BLaER1 (cell line): ENCODE measurements around the gene SPINK2.

Source experiments
- H3K27ac ChIP-seq: shearing (Covaris generic); formaldehyde crosslinking; 2 replicates; pipeline ENCODE4 v1.8.1; 2022
- H3K27me3 ChIP-seq: shearing (Covaris generic); formaldehyde crosslinking; 2 replicates; pipeline ENCODE4 v1.8.1; 2022
- H3K36me3 ChIP-seq: shearing (Covaris generic); formaldehyde crosslinking; 2 replicates; pipeline ENCODE4 v1.8.1; 2022
- H3K4me1 ChIP-seq: shearing (Covaris generic); formaldehyde crosslinking; 2 replicates; pipeline ENCODE4 v1.8.1; 2022
- H3K4me2 ChIP-seq: shearing (Covaris generic); formaldehyde crosslinking; 2 replicates; pipeline ENCODE4 v1.8.1; 2022
- H3K4me3 ChIP-seq: shearing (Covaris generic); formaldehyde crosslinking; 2 replicates; pipeline ENCODE4 v1.8.1; 2022
- H3K9ac ChIP-seq: shearing (Covaris generic); formaldehyde crosslinking; 2 replicates; pipeline ENCODE4 v1.8.1; 2022
- H3K9me3 ChIP-seq: shearing (Covaris generic); formaldehyde crosslinking; 2 replicates; pipeline ENCODE4 v1.8.1; 2022
- H4K20me1 ChIP-seq: shearing (Covaris generic); formaldehyde crosslinking; 2 replicates; pipeline ENCODE4 v1.8.1; 2022
- Cebpa-rat ChIP-seq: shearing (Covaris generic); IDR thresholded peaks from 2 replicates; pipeline ENCODE4 v1.8.1; 2022

Gene SPINK2

GRCh38 chr4:56844802-56845580, 23.5 kb upstream of the SPINK2 start:
- no peak for TF ChIP-seq Cebpa-rat
- Histone ChIP-seq H3K4me1 (no peaks in the 10 kb centered on the region), H3K9me3 (no peaks in the 10 kb centered on the region), H3K9ac (no peak overlapping the region), H3K27ac (no peak overlapping the region), H3K27me3 (no peaks in the 10 kb centered on the region), H3K4me3 (no peak overlapping the region), H4K20me1 (no peaks in the 10 kb centered on the region), H3K36me3 (no peaks in the 10 kb centered on the region), H3K4me2 (no peak overlapping the region)

- H3K9me3 ChIP-seq: no peaks in the 10 kb centered on the region
- no peaks in the 10 kb centered on the region for H4K20me1 ChIP-seq
- no peak for TF ChIP-seq Cebpa-rat
- H3K9ac ChIP-seq: no peak overlapping the region
- H3K27me3 ChIP-seq: no peaks in the 10 kb centered on the region
- no peak overlapping the region for H3K4me3 ChIP-seq
- no peaks in the 10 kb centered on the region for H3K36me3 ChIP-seq
- H3K4me1 ChIP-seq: no peaks in the 10 kb centered on the region
- H3K27ac ChIP-seq: no peak overlapping the region
- H3K4me2 ChIP-seq: no peak overlapping the region
Observed at GRCh38 chr4:56843421-56843899, 22.0 kb upstream of the SPINK2 start.

GRCh38 chr4:56840559-56840958, 19.1 kb upstream of the SPINK2 start:
- no peaks in the 10 kb centered on the region for H3K36me3 ChIP-seq
- H3K9ac ChIP-seq: no peak overlapping the region
- H3K4me2 ChIP-seq: no peak overlapping the region
- TF ChIP-seq Cebpa-rat: no peak
- no peak overlapping the region for H3K4me3 ChIP-seq
- no peaks in the 10 kb centered on the region for H3K4me1 ChIP-seq
- no peaks in the 10 kb centered on the region for H3K27me3 ChIP-seq
- H3K27ac ChIP-seq: no peak overlapping the region
- no peaks in the 10 kb centered on the region for H3K9me3 ChIP-seq
- no peaks in the 10 kb centered on the region for H4K20me1 ChIP-seq

- peaks cover 12% of the 10 kb centered on the region; the same call in 1 of the 2 replicates for H3K9me3 ChIP-seq
- H3K27me3 ChIP-seq: no peaks in the 10 kb centered on the region
- H3K36me3 ChIP-seq: no peaks in the 10 kb centered on the region
- H3K4me3 ChIP-seq: no peak overlapping the region
- H3K4me1 ChIP-seq: 0 out of 2 replicates have a peak, but pooled peaks cover 7% of the 10 kb centered on the region
- H3K9ac ChIP-seq: no peak overlapping the region
- no peak for TF ChIP-seq Cebpa-rat
- H3K27ac ChIP-seq: no peak overlapping the region
- H3K4me2 ChIP-seq: no peak overlapping the region
- H4K20me1 ChIP-seq: no peaks in the 10 kb centered on the region
Observed at GRCh38 chr4:56828784-56829535, 7.5 kb upstream of the SPINK2 start.

- peaks cover 12% of the 10 kb centered on the region; the same call in 1 of the 2 replicates for H3K9me3 ChIP-seq
- no peak overlapping the region for H3K4me2 ChIP-seq
- H3K27me3 ChIP-seq: peaks cover 34% of the 10 kb centered on the region
- no peak overlapping the region for H3K9ac ChIP-seq
- no peak overlapping the region for H3K27ac ChIP-seq
- no peaks in the 10 kb centered on the region for H4K20me1 ChIP-seq
- no peak overlapping the region for H3K4me3 ChIP-seq
- TF ChIP-seq Cebpa-rat: no peak
- H3K4me1 ChIP-seq: peaks cover 11% of the 10 kb centered on the region; the same call in 1 of the 2 replicates
- no peaks in the 10 kb centered on the region for H3K36me3 ChIP-seq
Observed at GRCh38 chr4:56823933-56824600, 2.6 kb upstream of the SPINK2 start.

- TF ChIP-seq Cebpa-rat: no peak
- H3K9me3 ChIP-seq: no peaks in the 10 kb centered on the region
- no peak overlapping the region for H3K27ac ChIP-seq
- no peak overlapping the region for H3K9ac ChIP-seq
- H3K27me3 ChIP-seq: peaks cover 34% of the 10 kb centered on the region
- H4K20me1 ChIP-seq: no peaks in the 10 kb centered on the region
- H3K4me1 ChIP-seq: peaks cover 16% of the 10 kb centered on the region
- no peak overlapping the region for H3K4me2 ChIP-seq
- H3K4me3 ChIP-seq: no peak overlapping the region
- no peaks in the 10 kb centered on the region for H3K36me3 ChIP-seq
Observed at GRCh38 chr4:56818797-56819196, 2.7 kb downstream of the SPINK2 start.

- TF ChIP-seq Cebpa-rat: no peak
- Histone ChIP-seq H3K9me3 (no peaks in the 10 kb centered on the region), H4K20me1 (no peaks in the 10 kb centered on the region), H3K4me1 (peaks cover 16% of the 10 kb centered on the region), H3K9ac (no peak overlapping the region), H3K27ac (no peak overlapping the region), H3K4me3 (no peak overlapping the region), H3K4me2 (no peak overlapping the region), H3K36me3 (no peaks in the 10 kb centered on the region), H3K27me3 (peaks cover 34% of the 10 kb centered on the region)
Observed at GRCh38 chr4:56817840-56818491, 3.5 kb downstream of the SPINK2 start.

- no peak for TF ChIP-seq Cebpa-rat
- no peak overlapping the region for H3K27ac ChIP-seq
- H3K27me3 ChIP-seq: no peaks in the 10 kb centered on the region
- no peak overlapping the region for H3K4me2 ChIP-seq
- H3K9ac ChIP-seq: no peak overlapping the region
- H3K9me3 ChIP-seq: no peaks in the 10 kb centered on the region
- H4K20me1 ChIP-seq: no peaks in the 10 kb centered on the region
- H3K36me3 ChIP-seq: no peaks in the 10 kb centered on the region
- peaks cover 29% of the 10 kb centered on the region for H3K4me1 ChIP-seq
- no peak overlapping the region for H3K4me3 ChIP-seq
Observed at GRCh38 chr4:56806666-56807065, 14.8 kb downstream of the SPINK2 start.

GRCh38 chr4:56804551-56804950, 16.9 kb downstream of the SPINK2 start:
- no peaks in the 10 kb centered on the region for H3K27me3 ChIP-seq
- H3K4me1 ChIP-seq: peaks cover 29% of the 10 kb centered on the region
- H3K36me3 ChIP-seq: no peaks in the 10 kb centered on the region
- no peaks in the 10 kb centered on the region for H3K9me3 ChIP-seq
- H3K4me2 ChIP-seq: peak overlapping the region; percentile 61
- no peak for TF ChIP-seq Cebpa-rat
- no peak overlapping the region for H3K9ac ChIP-seq
- H3K27ac ChIP-seq: no peak overlapping the region
- H4K20me1 ChIP-seq: no peaks in the 10 kb centered on the region
- H3K4me3 ChIP-seq: no peak overlapping the region
